Measurements from ENCODE around the gene ATP11C. TPM values are rescaled to one million over a fixed set of nuclear protein-coding genes. Genes with fewer than 3 reads are reported as not detected.

ATP11C gene
- total and polyA plus RNA-seq, 2 experiments from 2014 or later: 44.0 to 90.7 TPM

MicroRNAs within 50 kb of the gene (microRNA counts, 767-probe panel; counts per million panel counts)
- microRNA hsa-miR-505-3p: not detected

Small RNA genes lying within 50 kb of the gene (microRNA-seq; reads per million reads assigned to microRNA genes)
- 72.4 reads per million, percentile 61 among the genes with 10 or more reads in this experiment for gene MIR505

Small RNA genes lying within 50 kb of the gene (small RNA-seq; reads per million reads assigned to genes)
- 1.5 reads per million, percentile 75 among the genes with 10 or more reads in this experiment for gene MIR505 (ENCODE audit: low replicate concordance)
- gene RF00425 (ENCODE audit: low replicate concordance): not detected
- not detected for gene RF01210 (ENCODE audit: low replicate concordance)
- not detected for gene RNU6ATAC23P (ENCODE audit: low replicate concordance)

Other genes starting within 250 kb of the ATP11C start
- gene MCF2, start 224.9 kb downstream of the ATP11C start, total RNA-seq (2014; rRNA removed; shearing (Covaris generic)): 0.39 and 1.1 TPM in 2 replicates
- gene MCF2, start 224.9 kb downstream of the ATP11C start, polyA plus RNA-seq (2016; fragmentation: Nextera tagmentation; extraction: Ambion mirVana): 0.78 and 1.4 TPM in 2 replicates
- not detected in 2 replicates for gene CXorf66, start 32.5 kb upstream of the ATP11C start, total RNA-seq (2014; rRNA removed; shearing (Covaris generic))
- gene CXorf66, start 32.5 kb upstream of the ATP11C start, polyA plus RNA-seq (2016; fragmentation: Nextera tagmentation; extraction: Ambion mirVana): not detected in 2 replicates

Measured in GM23338 (cell line).